GM12878 (cell line): ENCODE measurements around the gene IL20RA. TPM values are rescaled to one million over a fixed set of nuclear protein-coding genes. Genes with fewer than 3 reads are reported as not detected.
A peak's percentile ranks its signal among the peaks of the same experiment; 100 is the strongest.

ENCODE experiments used
- ATAC-seq: fragments of 200-7000 bp; cut with Tn5 transposase; 3 replicates; pipeline ENCODE4 v1.9.1; 2020; ENCODE audit warnings: mild to moderate bottlenecking, moderate library complexity
- BruUV-seq: library from RNA; stranded (reverse); fragments of 400-500 nt; replicated peaks from 2 replicates; lab custom pipeline; 2021; lab: Mats Ljungman, UMichigan
- CTCF ChIA-PET: fragments of 300-600 bp; sonication (Branson Sonifier 250); formaldehyde crosslinking; extraction: SDS; loops from one replicate; lab custom pipeline; 2021; ENCODE audit warnings: inconsistent platforms; lab: Yijun Ruan, JAX
- POLR2A ChIA-PET: fragments of 350-600 bp; formaldehyde crosslinking; extraction: SDS; loops from one replicate; lab custom pipeline; 2021; ENCODE audit warnings: inconsistent platforms; lab: Charles Lee
- RAD21 ChIA-PET: fragments of 300-600 bp; sonication (Branson Sonifier 250); formaldehyde crosslinking; loops from one replicate; lab custom pipeline; 2023; ENCODE audit warnings: antibody characterized with exemption; ENCODE audit not compliant: unreplicated experiment; lab: Charles Lee
- SMC1A ChIA-PET: fragments of 300-600 bp; sonication (Branson Sonifier 250); formaldehyde crosslinking; loops from one replicate; lab custom pipeline; 2023; ENCODE audit not compliant: unreplicated experiment, uncharacterized antibody; lab: Charles Lee
- DNase-seq: peaks from one replicate; pipeline ENCODE4 v3.0.0-alpha.2; 2011; ENCODE audit warnings: low read depth, low spot score
- FAIRE-seq: peaks from 3 replicates; lab custom pipeline; 2011; peaks lifted over from hg19 to GRCh38; lab: Jason Lieb, UNC
- H2AFZ ChIP-seq: 2 replicates; pipeline ENCODE4 v1.6.0; 2011; ENCODE audit warnings: low read depth, low read length, control low read depth; ENCODE audit not compliant: control insufficient read depth
- H3K27ac ChIP-seq: 2 replicates; pipeline ENCODE4 v1.5.1; 2011; ENCODE audit warnings: control low read depth; ENCODE audit not compliant: control insufficient read depth, insufficient read depth
- H3K27me3 ChIP-seq, 2 experiments: replicated peaks in 1 of 2; 2 replicates each; pipeline versions ENCODE4 v1.6.0 to v1.6.1; 2011; ENCODE audit warnings: low read length in 1 of 2; ENCODE audit not compliant: control insufficient read depth in 2 of 2, insufficient read depth in 2 of 2
- H3K36me3 ChIP-seq, 2 experiments: 2 replicates each; pipeline ENCODE4 v1.5.1; 2011; ENCODE audit warnings: low read length in 1 of 2; ENCODE audit not compliant: control insufficient read depth in 2 of 2, insufficient read depth in 2 of 2
- H3K4me1 ChIP-seq: 2 replicates; pipeline ENCODE4 v1.6.1; 2011; ENCODE audit warnings: mild to moderate bottlenecking, low read length, moderate library complexity, mixed read lengths; ENCODE audit not compliant: control insufficient read depth, insufficient read depth
- H3K4me2 ChIP-seq: 2 replicates; pipeline ENCODE4 v1.6.0; 2011; ENCODE audit warnings: control low read depth; ENCODE audit not compliant: control insufficient read depth, insufficient read depth
- H3K4me3 ChIP-seq: fragments of 200-600 bp; sonication (generic); 2 replicates; pipeline ENCODE4 v1.5.1; 2016
- H3K79me2 ChIP-seq: 2 replicates; pipeline ENCODE4 v1.6.0; 2011; ENCODE audit warnings: low read length; ENCODE audit not compliant: control insufficient read depth, insufficient read depth
- H3K9ac ChIP-seq: 2 replicates; pipeline ENCODE4 v1.8.0; 2011; ENCODE audit warnings: low read length, control low read depth, mixed read lengths; ENCODE audit not compliant: control insufficient read depth, insufficient read depth
- H3K9me3 ChIP-seq: replicated peaks from 3 replicates; pipeline ENCODE4 v1.5.1; 2011; ENCODE audit warnings: mild to moderate bottlenecking, low read length; ENCODE audit not compliant: control insufficient read depth, insufficient read depth
- H4K20me1 ChIP-seq: 2 replicates; pipeline ENCODE4 v1.6.0; 2011; ENCODE audit not compliant: control insufficient read depth, insufficient read depth
- ATF3 ChIP-seq: IDR thresholded peaks from 2 replicates; pipeline ENCODE4 v1.6.1; 2011; ENCODE audit warnings: low read depth, mild to moderate bottlenecking, low read length, moderate library complexity, borderline replicate concordance; ENCODE audit errors: extremely low read depth
- EED ChIP-seq: sonication (generic); IDR thresholded peaks from 2 replicates; pipeline ENCODE4 v1.6.1; 2016; ENCODE audit warnings: antibody characterized with exemption, low read depth
- IKZF1 ChIP-seq: fragments of 450-650 bp; conservative IDR thresholded peaks from 2 replicates; pipeline ENCODE4 v1.6.1; 2017; ENCODE audit warnings: antibody characterized with exemption, mild to moderate bottlenecking
- IRF4 ChIP-seq: IDR thresholded peaks from 2 replicates; pipeline ENCODE4 v1.6.1; 2011; ENCODE audit warnings: low read depth, low read length
- MYC ChIP-seq: IDR thresholded peaks from 2 replicates; pipeline ENCODE4 v1.6.1; 2011; ENCODE audit warnings: mild to moderate bottlenecking, low read length, moderate library complexity, inconsistent platforms; ENCODE audit not compliant: insufficient read depth, insufficient replicate concordance, insufficient read length, severe bottlenecking
- NR2F1 ChIP-seq: fragments of 450-650 bp; conservative IDR thresholded peaks from 2 replicates; pipeline ENCODE4 v1.6.1; 2017; ENCODE audit warnings: mild to moderate bottlenecking
- PAX8 ChIP-seq: fragments of 450-650 bp; IDR thresholded peaks from 2 replicates; pipeline ENCODE4 v1.6.1; 2017; ENCODE audit warnings: mild to moderate bottlenecking, moderate library complexity
- RAD21 ChIP-seq: IDR thresholded peaks from 2 replicates; pipeline ENCODE4 v1.6.1; 2011; ENCODE audit warnings: mild to moderate bottlenecking, low read depth, low read length, moderate library complexity; ENCODE audit not compliant: insufficient read depth
- RELA ChIP-seq: fragments of 450-650 bp; IDR thresholded peaks from 2 replicates; pipeline ENCODE4 v1.8.0; 2014; ENCODE audit warnings: borderline replicate concordance; ENCODE audit not compliant: partially characterized antibody
- WRNIP1 ChIP-seq: IDR thresholded peaks from 2 replicates; pipeline ENCODE4 v1.6.1; 2011; ENCODE audit warnings: low read depth, low read length, improper control_type of control experiment, borderline replicate concordance
- ZNF217 ChIP-seq: fragments of 450-650 bp; IDR thresholded peaks from 2 replicates; pipeline ENCODE4 v1.6.1; 2017; ENCODE audit warnings: antibody characterized with exemption, mild to moderate bottlenecking
- ZSCAN29 ChIP-seq: fragments of 450-650 bp; IDR thresholded peaks from 2 replicates; pipeline ENCODE4 v1.6.1; 2017; ENCODE audit warnings: mild to moderate bottlenecking, moderate library complexity
- WGBS: methylation state at CpG from one replicate; pipeline ENCODE4 v1.1.6; 2016; ENCODE audit warnings: low lambda C conversion rate; ENCODE audit not compliant: insufficient replicate concordance, insufficient coverage; ENCODE audit errors: missing lambda C conversion rate; 5-methylcytosine and 5-hydroxymethylcytosine counted together
- in situ Hi-C: fragments of 300-500 bp; cut with MboI; formaldehyde crosslinking; loops from 9 replicates; pipeline ENCODE4 v1.14.3; 2018; ENCODE audit warnings: mixed read lengths
- intact Hi-C: fragments of 100-400 bp; cut with micrococcal nuclease; formaldehyde crosslinking; loops from one replicate; pipeline ENCODE4 v1.14.2; 2022; ENCODE audit not compliant: unreplicated experiment
- polyA plus RNA-seq, 11 experiments: library from polyadenylated mRNA; depleted of rRNA in 4 of 11; unstranded in 6 of 11; stranded (reverse) in 5 of 11; fragments of >200 nt; fragmentation: Nextera tagmentation in 4 of 11; fragmentation: Illumina TruSeq in 1 of 11; extraction: Ambion mirVana in 4 of 11; extraction: Trizol in 1 of 11; gene quantifications; 1 replicate in 1 of 11; 2 replicates in 10 of 11; pipeline versions ENCODE4 v1.2.1 to v1.2.3, GENCODE V29; 2011 to 2016; ENCODE audit warnings: inconsistent platforms in 2 of 11, missing spikeins in 2 of 11, low read depth in 1 of 11
- total RNA-seq, 4 experiments: library from RNA; depleted of rRNA in 3 of 4; stranded (reverse); fragments of >200 nt in 3 of 4; fragmentation: Illumina TruSeq in 1 of 4; extraction: Trizol in 1 of 4; gene quantifications; 2 replicates each; pipeline versions ENCODE4 v1.2.1 to v1.2.3, GENCODE V29; 2013 to 2021
- TF ChIP-seq, protein P1 (sequence below): IDR thresholded peaks from 2 replicates; pipeline ENCODE4 v1.6.1; 2011; ENCODE audit warnings: mild to moderate bottlenecking, low read depth, low read length, moderate library complexity; ENCODE audit not compliant: insufficient replicate concordance
- TF ChIP-seq, protein P2 (sequence below): fragments of 450-650 bp; IDR thresholded peaks from 2 replicates; pipeline ENCODE4 v1.6.1; 2017; ENCODE audit warnings: low read depth, mild to moderate bottlenecking, moderate library complexity
- TF ChIP-seq, protein P3 (sequence below): fragments of 450-650 bp; IDR thresholded peaks from 2 replicates; pipeline ENCODE4 v1.6.1; 2017; ENCODE audit warnings: mild to moderate bottlenecking, moderate library complexity

IL20RA gene
- total and polyA plus RNA-seq, 10 of the 15 experiments (the other 5 are each of a cell fraction or from before 2014, with no cell fraction given), result 0.02 to 0.16 (median 0.09) TPM; not detected in 3

GRCh38 chr6:137076277-137077068 is 31.7 kb upstream of the IL20RA start:
- Histone ChIP-seq H3K79me2 (no peaks in the 10 kb centered on the region), H3K4me2 (peak overlapping the region; percentile 54), H3K27ac (peak overlapping the region; percentile 42), H2AFZ (peak overlapping the region; percentile 72), H3K27me3 (no peaks in the 10 kb centered on the region), H3K9me3 (no peaks in the 10 kb centered on the region), H3K9ac (peak overlapping the region; percentile 43; the same call in 1 of the 2 replicates), H3K4me3 (no peak overlapping the region), H4K20me1 (no peaks in the 10 kb centered on the region), H3K4me1 (peaks cover 7% of the 10 kb centered on the region), H3K36me3 (no peaks in the 10 kb centered on the region)
- no TSS peak for BruUV-seq
- CTCF ChIA-PET, result interaction anchor here (0.5 to 4.0 kb wide), 65 partner anchors 9 to 927 kb away, joined by 3 to 164 read pairs (median 4); no protein-coding TSS in a partner anchor
- peak; percentile 100 for ATAC-seq
- RAD21 ChIA-PET, result interaction anchor here (0.7 to 3.4 kb wide), 39 partner anchors 9 to 630 kb away, joined by 3 to 72 read pairs (median 5); no protein-coding TSS in a partner anchor
- POLR2A ChIA-PET, result interaction anchor here (0.6 to 1.3 kb wide), 6 partner anchors 17 to 266 kb away, joined by 3 to 8 read pairs (median 4); no protein-coding TSS in a partner anchor
- 75% methylated on average over 4 of the region's 4 CpGs for WGBS
- FAIRE-seq, result peak; percentile 84
- intact Hi-C loops, result loop anchor here (1.0 to 5.0 kb wide), 8 partner anchors 18 to 565 kb away; partner anchors contain the start of gene OLIG3
- no peak for DNase-seq
- SMC1A ChIA-PET, result interaction anchor here (0.6 to 3.4 kb wide), 48 partner anchors 9 to 928 kb away, joined by 3 to 97 read pairs (median 5); no protein-coding TSS in a partner anchor
- in situ Hi-C loops, result no loop called here
- TF ChIP-seq ZSCAN29 (no peak), PAX8 (no peak), WRNIP1 (peak; percentile 94; the same call in 1 of the 2 replicates), NR2F1 (no peak), EED (peak; percentile 62), ATF3 (no peak), IKZF1 (peak; percentile 23; the same call in 1 of the 2 replicates), IRF4 (no peak), RELA (peak; percentile 53), ZNF217 (no peak; the same call in 1 of the 2 replicates), RAD21 (peak; percentile 96), MYC (no peak)
- TF ChIP-seq, protein P1, sequence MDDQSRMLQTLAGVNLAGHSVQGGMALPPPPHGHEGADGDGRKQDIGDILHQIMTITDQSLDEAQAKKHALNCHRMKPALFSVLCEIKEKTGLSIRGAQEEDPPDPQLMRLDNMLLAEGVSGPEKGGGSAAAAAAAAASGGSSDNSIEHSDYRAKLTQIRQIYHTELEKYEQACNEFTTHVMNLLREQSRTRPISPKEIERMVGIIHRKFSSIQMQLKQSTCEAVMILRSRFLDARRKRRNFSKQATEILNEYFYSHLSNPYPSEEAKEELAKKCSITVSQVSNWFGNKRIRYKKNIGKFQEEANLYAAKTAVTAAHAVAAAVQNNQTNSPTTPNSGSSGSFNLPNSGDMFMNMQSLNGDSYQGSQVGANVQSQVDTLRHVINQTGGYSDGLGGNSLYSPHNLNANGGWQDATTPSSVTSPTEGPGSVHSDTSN, result peak; percentile 72
- TF ChIP-seq, protein P2, sequence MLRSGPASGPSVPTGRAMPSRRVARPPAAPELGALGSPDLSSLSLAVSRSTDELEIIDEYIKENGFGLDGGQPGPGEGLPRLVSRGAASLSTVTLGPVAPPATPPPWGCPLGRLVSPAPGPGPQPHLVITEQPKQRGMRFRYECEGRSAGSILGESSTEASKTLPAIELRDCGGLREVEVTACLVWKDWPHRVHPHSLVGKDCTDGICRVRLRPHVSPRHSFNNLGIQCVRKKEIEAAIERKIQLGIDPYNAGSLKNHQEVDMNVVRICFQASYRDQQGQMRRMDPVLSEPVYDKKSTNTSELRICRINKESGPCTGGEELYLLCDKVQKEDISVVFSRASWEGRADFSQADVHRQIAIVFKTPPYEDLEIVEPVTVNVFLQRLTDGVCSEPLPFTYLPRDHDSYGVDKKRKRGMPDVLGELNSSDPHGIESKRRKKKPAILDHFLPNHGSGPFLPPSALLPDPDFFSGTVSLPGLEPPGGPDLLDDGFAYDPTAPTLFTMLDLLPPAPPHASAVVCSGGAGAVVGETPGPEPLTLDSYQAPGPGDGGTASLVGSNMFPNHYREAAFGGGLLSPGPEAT, result peak; percentile 28; the same call in 1 of the 2 replicates
- TF ChIP-seq, protein P3, sequence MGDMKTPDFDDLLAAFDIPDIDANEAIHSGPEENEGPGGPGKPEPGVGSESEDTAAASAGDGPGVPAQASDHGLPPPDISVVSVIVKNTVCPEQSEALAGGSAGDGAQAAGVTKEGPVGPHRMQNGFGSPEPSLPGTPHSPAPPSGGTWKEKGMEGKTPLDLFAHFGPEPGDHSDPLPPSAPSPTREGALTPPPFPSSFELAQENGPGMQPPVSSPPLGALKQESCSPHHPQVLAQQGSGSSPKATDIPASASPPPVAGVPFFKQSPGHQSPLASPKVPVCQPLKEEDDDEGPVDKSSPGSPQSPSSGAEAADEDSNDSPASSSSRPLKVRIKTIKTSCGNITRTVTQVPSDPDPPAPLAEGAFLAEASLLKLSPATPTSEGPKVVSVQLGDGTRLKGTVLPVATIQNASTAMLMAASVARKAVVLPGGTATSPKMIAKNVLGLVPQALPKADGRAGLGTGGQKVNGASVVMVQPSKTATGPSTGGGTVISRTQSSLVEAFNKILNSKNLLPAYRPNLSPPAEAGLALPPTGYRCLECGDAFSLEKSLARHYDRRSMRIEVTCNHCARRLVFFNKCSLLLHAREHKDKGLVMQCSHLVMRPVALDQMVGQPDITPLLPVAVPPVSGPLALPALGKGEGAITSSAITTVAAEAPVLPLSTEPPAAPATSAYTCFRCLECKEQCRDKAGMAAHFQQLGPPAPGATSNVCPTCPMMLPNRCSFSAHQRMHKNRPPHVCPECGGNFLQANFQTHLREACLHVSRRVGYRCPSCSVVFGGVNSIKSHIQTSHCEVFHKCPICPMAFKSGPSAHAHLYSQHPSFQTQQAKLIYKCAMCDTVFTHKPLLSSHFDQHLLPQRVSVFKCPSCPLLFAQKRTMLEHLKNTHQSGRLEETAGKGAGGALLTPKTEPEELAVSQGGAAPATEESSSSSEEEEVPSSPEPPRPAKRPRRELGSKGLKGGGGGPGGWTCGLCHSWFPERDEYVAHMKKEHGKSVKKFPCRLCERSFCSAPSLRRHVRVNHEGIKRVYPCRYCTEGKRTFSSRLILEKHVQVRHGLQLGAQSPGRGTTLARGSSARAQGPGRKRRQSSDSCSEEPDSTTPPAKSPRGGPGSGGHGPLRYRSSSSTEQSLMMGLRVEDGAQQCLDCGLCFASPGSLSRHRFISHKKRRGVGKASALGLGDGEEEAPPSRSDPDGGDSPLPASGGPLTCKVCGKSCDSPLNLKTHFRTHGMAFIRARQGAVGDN, result peak; percentile 35; the same call in 1 of the 2 replicates
